ENCODE data around the gene DHX35. TPM values are rescaled to one million over a fixed set of nuclear protein-coding genes. Genes with fewer than 3 reads are reported as not detected.

Gene DHX35
- total RNA-seq, 1 experiment from 2014 or later, result 11.2 TPM

DNA sequence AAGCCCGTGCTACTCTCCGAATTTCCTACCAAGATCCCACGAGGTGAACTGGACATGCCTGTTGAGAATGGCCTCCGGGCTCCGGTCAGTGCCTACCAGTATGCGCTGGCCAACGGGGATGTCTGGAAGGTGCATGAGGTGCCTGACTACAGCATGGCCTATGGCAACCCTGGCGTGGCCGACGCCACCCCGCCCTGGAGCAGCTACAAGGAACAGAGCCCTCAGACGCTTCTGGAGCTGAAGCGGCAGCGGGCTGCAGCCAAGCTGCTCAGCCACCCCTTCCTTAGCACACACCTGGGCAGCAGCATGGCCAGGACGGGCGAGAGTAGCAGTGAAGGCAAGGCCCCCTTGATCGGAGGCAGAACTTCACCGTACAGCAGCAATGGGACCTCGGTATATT, 44.0 kb upstream of the DHX35 start:
- ATAC-seq (no peak), DNase-seq (ENCODE audit: low read depth, low spot score) (no peak)
- no peaks in the 10 kb centered on the region for H3K79me2 ChIP-seq (ENCODE audit: insufficient read depth, low read length)
- H3K9ac ChIP-seq (ENCODE audit: low read length), result no peak overlapping the region
- no TSS peak for BruUV-seq (replicated peaks)
- no peak overlapping the region for H2AFZ ChIP-seq (ENCODE audit: low read depth, low read length, poor library complexity, severe bottlenecking)
- TF ChIP-seq CBX3 (IDR thresholded peaks at IDR 0.05; ENCODE audit: low read depth) (no peak), CEBPB (IDR thresholded peaks at IDR 0.05; ENCODE audit: low read depth) (no peak), EGR1 (IDR thresholded peaks at IDR 0.05; ENCODE audit: low read depth) (no peak), TCF7L2 (IDR thresholded peaks at IDR 0.05; ENCODE audit: borderline replicate concordance, extremely low read depth, insufficient read depth, insufficient read length) (no peak), ZFX (IDR thresholded peaks at IDR 0.05) (no peak), POLR2AphosphoS5 (IDR thresholded peaks at IDR 0.05; ENCODE audit: low read depth, low read length) (no peak), SP1 (IDR thresholded peaks at IDR 0.05; ENCODE audit: low read depth) (no peak), JUND (IDR thresholded peaks at IDR 0.05) (no peak), SRF (IDR thresholded peaks at IDR 0.05; ENCODE audit: low read depth) (no peak), YY1 (IDR thresholded peaks at IDR 0.05; ENCODE audit: extremely low read depth, insufficient replicate concordance, low read depth, low read length) (no peak), EZH2 (IDR thresholded peaks at IDR 0.05) (no peak), ZNF274 (IDR thresholded peaks at IDR 0.05; ENCODE audit: low read depth, low read length) (no peak), FOSL1 (IDR thresholded peaks at IDR 0.05; ENCODE audit: low read depth) (no peak), POLR2A (IDR thresholded peaks at IDR 0.05; ENCODE audit: borderline replicate concordance, extremely low read depth, insufficient read depth, insufficient read length) (no peak)
- TF ChIP-seq, protein P1, sequence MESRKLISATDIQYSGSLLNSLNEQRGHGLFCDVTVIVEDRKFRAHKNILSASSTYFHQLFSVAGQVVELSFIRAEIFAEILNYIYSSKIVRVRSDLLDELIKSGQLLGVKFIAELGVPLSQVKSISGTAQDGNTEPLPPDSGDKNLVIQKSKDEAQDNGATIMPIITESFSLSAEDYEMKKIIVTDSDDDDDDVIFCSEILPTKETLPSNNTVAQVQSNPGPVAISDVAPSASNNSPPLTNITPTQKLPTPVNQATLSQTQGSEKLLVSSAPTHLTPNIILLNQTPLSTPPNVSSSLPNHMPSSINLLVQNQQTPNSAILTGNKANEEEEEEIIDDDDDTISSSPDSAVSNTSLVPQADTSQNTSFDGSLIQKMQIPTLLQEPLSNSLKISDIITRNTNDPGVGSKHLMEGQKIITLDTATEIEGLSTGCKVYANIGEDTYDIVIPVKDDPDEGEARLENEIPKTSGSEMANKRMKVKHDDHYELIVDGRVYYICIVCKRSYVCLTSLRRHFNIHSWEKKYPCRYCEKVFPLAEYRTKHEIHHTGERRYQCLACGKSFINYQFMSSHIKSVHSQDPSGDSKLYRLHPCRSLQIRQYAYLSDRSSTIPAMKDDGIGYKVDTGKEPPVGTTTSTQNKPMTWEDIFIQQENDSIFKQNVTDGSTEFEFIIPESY (IDR thresholded peaks at IDR 0.05; ENCODE audit: extremely low read depth, insufficient replicate concordance, low read length), result no peak
- TF ChIP-seq, protein P2, sequence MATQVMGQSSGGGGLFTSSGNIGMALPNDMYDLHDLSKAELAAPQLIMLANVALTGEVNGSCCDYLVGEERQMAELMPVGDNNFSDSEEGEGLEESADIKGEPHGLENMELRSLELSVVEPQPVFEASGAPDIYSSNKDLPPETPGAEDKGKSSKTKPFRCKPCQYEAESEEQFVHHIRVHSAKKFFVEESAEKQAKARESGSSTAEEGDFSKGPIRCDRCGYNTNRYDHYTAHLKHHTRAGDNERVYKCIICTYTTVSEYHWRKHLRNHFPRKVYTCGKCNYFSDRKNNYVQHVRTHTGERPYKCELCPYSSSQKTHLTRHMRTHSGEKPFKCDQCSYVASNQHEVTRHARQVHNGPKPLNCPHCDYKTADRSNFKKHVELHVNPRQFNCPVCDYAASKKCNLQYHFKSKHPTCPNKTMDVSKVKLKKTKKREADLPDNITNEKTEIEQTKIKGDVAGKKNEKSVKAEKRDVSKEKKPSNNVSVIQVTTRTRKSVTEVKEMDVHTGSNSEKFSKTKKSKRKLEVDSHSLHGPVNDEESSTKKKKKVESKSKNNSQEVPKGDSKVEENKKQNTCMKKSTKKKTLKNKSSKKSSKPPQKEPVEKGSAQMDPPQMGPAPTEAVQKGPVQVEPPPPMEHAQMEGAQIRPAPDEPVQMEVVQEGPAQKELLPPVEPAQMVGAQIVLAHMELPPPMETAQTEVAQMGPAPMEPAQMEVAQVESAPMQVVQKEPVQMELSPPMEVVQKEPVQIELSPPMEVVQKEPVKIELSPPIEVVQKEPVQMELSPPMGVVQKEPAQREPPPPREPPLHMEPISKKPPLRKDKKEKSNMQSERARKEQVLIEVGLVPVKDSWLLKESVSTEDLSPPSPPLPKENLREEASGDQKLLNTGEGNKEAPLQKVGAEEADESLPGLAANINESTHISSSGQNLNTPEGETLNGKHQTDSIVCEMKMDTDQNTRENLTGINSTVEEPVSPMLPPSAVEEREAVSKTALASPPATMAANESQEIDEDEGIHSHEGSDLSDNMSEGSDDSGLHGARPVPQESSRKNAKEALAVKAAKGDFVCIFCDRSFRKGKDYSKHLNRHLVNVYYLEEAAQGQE (IDR thresholded peaks at IDR 0.05; ENCODE audit: low read depth), result no peak
- TF ChIP-seq, protein P3, sequence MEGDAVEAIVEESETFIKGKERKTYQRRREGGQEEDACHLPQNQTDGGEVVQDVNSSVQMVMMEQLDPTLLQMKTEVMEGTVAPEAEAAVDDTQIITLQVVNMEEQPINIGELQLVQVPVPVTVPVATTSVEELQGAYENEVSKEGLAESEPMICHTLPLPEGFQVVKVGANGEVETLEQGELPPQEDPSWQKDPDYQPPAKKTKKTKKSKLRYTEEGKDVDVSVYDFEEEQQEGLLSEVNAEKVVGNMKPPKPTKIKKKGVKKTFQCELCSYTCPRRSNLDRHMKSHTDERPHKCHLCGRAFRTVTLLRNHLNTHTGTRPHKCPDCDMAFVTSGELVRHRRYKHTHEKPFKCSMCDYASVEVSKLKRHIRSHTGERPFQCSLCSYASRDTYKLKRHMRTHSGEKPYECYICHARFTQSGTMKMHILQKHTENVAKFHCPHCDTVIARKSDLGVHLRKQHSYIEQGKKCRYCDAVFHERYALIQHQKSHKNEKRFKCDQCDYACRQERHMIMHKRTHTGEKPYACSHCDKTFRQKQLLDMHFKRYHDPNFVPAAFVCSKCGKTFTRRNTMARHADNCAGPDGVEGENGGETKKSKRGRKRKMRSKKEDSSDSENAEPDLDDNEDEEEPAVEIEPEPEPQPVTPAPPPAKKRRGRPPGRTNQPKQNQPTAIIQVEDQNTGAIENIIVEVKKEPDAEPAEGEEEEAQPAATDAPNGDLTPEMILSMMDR (IDR thresholded peaks at IDR 0.05 in 2 of 3, conservative IDR thresholded peaks at IDR 0.05 in 1 of 3; ENCODE audit: borderline replicate concordance in 1 of 3, insufficient read depth in 1 of 3, low read depth in 2 of 3, low read length in 2 of 3), result no peak
- TF ChIP-seq, protein P4, sequence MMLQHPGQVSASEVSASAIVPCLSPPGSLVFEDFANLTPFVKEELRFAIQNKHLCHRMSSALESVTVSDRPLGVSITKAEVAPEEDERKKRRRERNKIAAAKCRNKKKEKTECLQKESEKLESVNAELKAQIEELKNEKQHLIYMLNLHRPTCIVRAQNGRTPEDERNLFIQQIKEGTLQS (IDR thresholded peaks at IDR 0.05), result no peak
- ChIA-PET CTCF (interaction anchor here (1.8 kb wide), 1 partner anchor 8 kb away, joined by 6 read pairs; the partner anchor contains the start of gene FAM83D), RAD21 (ENCODE audit: low non-redundant PET in 1 of 2, low total read pairs in 2 of 2, uncharacterized antibody in 2 of 2, unreplicated experiment in 2 of 2) (no interaction called here), POLR2A (no interaction called here)
- no peak overlapping the region for H3K4me2 ChIP-seq (ENCODE audit: low read length)
- H3K36me3 ChIP-seq (ENCODE audit: control insufficient read depth in 1 of 2, insufficient read depth in 2 of 2, low read length in 2 of 2), result no peaks in the 10 kb centered on the region
- no peak overlapping the region for H3K27ac ChIP-seq (ENCODE audit: low read depth, low read length)
- H4K20me1 ChIP-seq (ENCODE audit: insufficient read depth), result no peaks in the 10 kb centered on the region
- H3K4me1 ChIP-seq (ENCODE audit: control insufficient read depth in 1 of 2, insufficient read depth in 2 of 2, low read length in 2 of 2), result no peaks in the 10 kb centered on the region
- H3K9me3 ChIP-seq (ENCODE audit: control insufficient read depth in 1 of 2, insufficient read depth in 1 of 2, low read depth in 1 of 2, low read length in 2 of 2), result no peaks in the 10 kb centered on the region
- peaks cover 26% of the 10 kb centered on the region; the same call in 1 of the 2 replicates for H3K27me3 ChIP-seq (ENCODE audit: insufficient read depth, low read length)
- no peaks in the 10 kb centered on the region for H3K9me2 ChIP-seq (ENCODE audit: insufficient read depth)
- intact Hi-C loops (cut with micrococcal nuclease), result no loop called here
- no peak overlapping the region for H3K4me3 ChIP-seq (replicated peaks in 1 of 2; ENCODE audit: low read depth in 1 of 2, low read length in 2 of 2)

Measured in HCT116 (cell line).